D721Med (cell line): ENCODE measurements around the gene PTPRZ1.

Experiments
- DNase-seq: peaks from one replicate; pipeline ENCODE4 v3.0.0; 2011; ENCODE audit warnings: low spot score; ENCODE audit not compliant: insufficient read length
- FAIRE-seq: peaks from 2 replicates; lab custom pipeline; 2011; peaks lifted over from hg19 to GRCh38; lab: Jason Lieb, UNC
- CTCF ChIP-seq: IDR thresholded peaks from 2 replicates; pipeline ENCODE4 v1.5.1; 2012; ENCODE audit warnings: mild to moderate bottlenecking, control low read depth; ENCODE audit not compliant: insufficient read depth; ENCODE audit errors: missing control alignments

Gene PTPRZ1

GRCh38 chr7:122056977-122057376 lies 184.0 kb downstream of the PTPRZ1 start:
- FAIRE-seq: no peak
- TF ChIP-seq CTCF: no peak
- DNase-seq: no peak

GRCh38 chr7:122059542-122059941 lies 186.6 kb downstream of the PTPRZ1 start:
- DNase-seq (no peak), FAIRE-seq (no peak)
- TF ChIP-seq CTCF: no peak

GRCh38 chr7:122063146-122063545 lies 190.2 kb downstream of the PTPRZ1 start:
- DNase-seq (no peak), FAIRE-seq (no peak)
- no peak for TF ChIP-seq CTCF

GRCh38 chr7:122064971-122065370 lies 192.0 kb downstream of the PTPRZ1 start:
- no peak for DNase-seq
- no peak for TF ChIP-seq CTCF
- no peak for FAIRE-seq

- TF ChIP-seq CTCF: no peak
- no peak for DNase-seq
- no peak for FAIRE-seq
Observed at GRCh38 chr7:122067077-122067476, 194.1 kb downstream of the PTPRZ1 start.

- FAIRE-seq (no peak), DNase-seq (no peak)
- no peak for TF ChIP-seq CTCF
Observed at GRCh38 chr7:122068046-122068445, 195.1 kb downstream of the PTPRZ1 start.

GRCh38 chr7:122068999-122069398 lies 196.0 kb downstream of the PTPRZ1 start:
- DNase-seq (no peak), FAIRE-seq (no peak)
- TF ChIP-seq CTCF: no peak
